ENCODE measurements around the gene TMEM100.
A peak's percentile ranks its signal among the peaks of the same experiment; 100 is the strongest.

TMEM100 gene

GRCh38 chr17:55743103-55743679, 20.5 kb upstream of the TMEM100 start:
- DNase-seq (ENCODE audit: low spot score): no peak

- DNase-seq (ENCODE audit: low spot score): no peak
These were observed 19.8 kb upstream of the TMEM100 start for GRCh38 chr17:55742272-55743102.

GRCh38 chr17:55741356-55741700, 18.7 kb upstream of the TMEM100 start:
- no peak for DNase-seq (ENCODE audit: low spot score)

- no peak for DNase-seq (ENCODE audit: low spot score)
These were observed 18.1 kb upstream of the TMEM100 start for GRCh38 chr17:55740511-55741355.

GRCh38 chr17:55737976-55738501, 15.4 kb upstream of the TMEM100 start:
- DNase-seq (ENCODE audit: low spot score): no peak

GRCh38 chr17:55735731-55736405, 13.2 kb upstream of the TMEM100 start:
- DNase-seq (ENCODE audit: low spot score): peak; percentile 20

GRCh38 chr17:55734128-55734781, 11.6 kb upstream of the TMEM100 start:
- DNase-seq (ENCODE audit: low spot score): no peak

GRCh38 chr17:55731586-55732250, 9.1 kb upstream of the TMEM100 start:
- no peak for DNase-seq (ENCODE audit: low spot score)

- no peak for DNase-seq (ENCODE audit: low spot score)
These were observed 8.1 kb upstream of the TMEM100 start for GRCh38 chr17:55730808-55731207.

GRCh38 chr17:55730380-55730779, 7.7 kb upstream of the TMEM100 start:
- DNase-seq (ENCODE audit: low spot score): no peak

GRCh38 chr17:55729484-55729883, 6.8 kb upstream of the TMEM100 start:
- no peak for DNase-seq (ENCODE audit: low spot score)

GRCh38 chr17:55728833-55729232, 6.2 kb upstream of the TMEM100 start:
- DNase-seq (ENCODE audit: low spot score): no peak

GRCh38 chr17:55728361-55728760, 5.7 kb upstream of the TMEM100 start:
- DNase-seq (ENCODE audit: low spot score): no peak

GRCh38 chr17:55727920-55728319, 5.3 kb upstream of the TMEM100 start:
- DNase-seq (ENCODE audit: low spot score): no peak

- no peak for DNase-seq (ENCODE audit: low spot score)
These were observed 4.6 kb upstream of the TMEM100 start for GRCh38 chr17:55727275-55727674.

- no peak for DNase-seq (ENCODE audit: low spot score)
These were observed 3.8 kb upstream of the TMEM100 start for GRCh38 chr17:55726440-55726839.

- no peak for DNase-seq (ENCODE audit: low spot score)
These were observed 804 bp upstream of the TMEM100 start for GRCh38 chr17:55723488-55723848.

- no peak for DNase-seq (ENCODE audit: low spot score)
These were observed 488 bp downstream of the TMEM100 start for GRCh38 chr17:55722016-55722736.

GRCh38 chr17:55720919-55721836, 1.5 kb downstream of the TMEM100 start:
- DNase-seq (ENCODE audit: low spot score): no peak

Data from CD4-positive, alpha-beta T cell treated with Interleukin-6 at 100 ng/mL for 8 hours (primary cell).